Neural crest cell (in vitro differentiated cells): ENCODE data around the gene SNRNP35. TPM values are rescaled to one million over a fixed set of nuclear protein-coding genes. Genes with fewer than 3 reads are reported as not detected.
"Not testable (repeated sequence)": the region's sequence is repeated elsewhere in the genome, so short reads cannot be mapped to it uniquely, and the experiment has no call there.

Experiments
- DNase-seq: peaks from one replicate; pipeline ENCODE4 v3.0.0; 2021; ENCODE audit warnings: low read depth, mixed read lengths, low spot score
- H3K27ac Mint-ChIP-seq: one replicate; pipeline ENCODE4 v1.8.0; 2021; ENCODE audit warnings: mild to moderate bottlenecking, mixed read lengths; ENCODE audit not compliant: unreplicated experiment
- H3K27me3 Mint-ChIP-seq: 2 replicates; pipeline ENCODE4 v1.8.0; 2021; ENCODE audit warnings: low read depth, mild to moderate bottlenecking, mixed read lengths
- H3K36me3 Mint-ChIP-seq: 2 replicates; pipeline ENCODE4 v1.8.0; 2021; ENCODE audit warnings: low read depth, mild to moderate bottlenecking, mixed read lengths
- H3K4me1 Mint-ChIP-seq: 2 replicates; pipeline ENCODE4 v1.8.0; 2021; ENCODE audit warnings: mixed read lengths
- H3K4me3 Mint-ChIP-seq: one replicate; pipeline ENCODE4 v1.8.0; 2021; ENCODE audit warnings: mild to moderate bottlenecking, mixed read lengths
- H3K9me3 Mint-ChIP-seq: 2 replicates; pipeline ENCODE4 v1.8.0; 2021; ENCODE audit warnings: mixed read lengths
- CTCF ChIP-seq: fragments of 200-600 bp; sonication (generic); conservative IDR thresholded peaks from 2 replicates; pipeline ENCODE4 v1.5.0; 2021; ENCODE audit warnings: antibody characterized with exemption, mild to moderate bottlenecking
- total RNA-seq: library from RNA; stranded (reverse); gene quantifications from 2 replicates; pipeline ENCODE4 v1.2.1, GENCODE V29; 2021

The SNRNP35 gene
- total RNA-seq, 1 donor from 2014 or later, result 25.1 TPM

GRCh38 chr12:123428591-123428990 lies 29.3 kb upstream of the SNRNP35 start:
- Mint-ChIP-seq H3K4me1 (no peaks in the 10 kb centered on the region), H3K36me3 (peaks cover 2% of the 10 kb centered on the region), H3K27me3 (no peaks in the 10 kb centered on the region), H3K27ac (no peak overlapping the region), H3K4me3 (no peak overlapping the region), H3K9me3 (no peaks in the 10 kb centered on the region)
- TF ChIP-seq CTCF, result no peak
- DNase-seq, result no peak

GRCh38 chr12:123429101-123429500 lies 28.8 kb upstream of the SNRNP35 start:
- H3K36me3 Mint-ChIP-seq, H3K4me3 Mint-ChIP-seq, H3K4me1 Mint-ChIP-seq, DNase-seq, H3K27ac Mint-ChIP-seq, H3K27me3 Mint-ChIP-seq, H3K9me3 Mint-ChIP-seq: not testable (repeated sequence)

- H3K36me3 Mint-ChIP-seq, H3K27ac Mint-ChIP-seq, H3K27me3 Mint-ChIP-seq, H3K4me1 Mint-ChIP-seq, DNase-seq, H3K9me3 Mint-ChIP-seq: not testable (repeated sequence)
- H3K4me3 Mint-ChIP-seq, result peak overlapping the region; percentile 8
Observed at GRCh38 chr12:123431951-123432817, 25.8 kb upstream of the SNRNP35 start.

GRCh38 chr12:123433615-123434014 lies 24.3 kb upstream of the SNRNP35 start:
- Mint-ChIP-seq H3K27ac (no peak overlapping the region), H3K9me3 (no peaks in the 10 kb centered on the region), H3K4me1 (no peaks in the 10 kb centered on the region), H3K4me3 (peak overlapping the region; percentile 9), H3K27me3 (peaks cover 5% of the 10 kb centered on the region), H3K36me3 (no peaks in the 10 kb centered on the region)
- no peak for DNase-seq
- no peak for TF ChIP-seq CTCF

- Mint-ChIP-seq H3K27me3 (peaks cover 5% of the 10 kb centered on the region), H3K27ac (no peak overlapping the region), H3K4me3 (peak overlapping the region; percentile 92), H3K36me3 (no peaks in the 10 kb centered on the region), H3K9me3 (no peaks in the 10 kb centered on the region), H3K4me1 (no peaks in the 10 kb centered on the region)
- TF ChIP-seq CTCF, result no peak
- DNase-seq, result no peak
Observed at GRCh38 chr12:123435636-123436016, 22.3 kb upstream of the SNRNP35 start.

- Mint-ChIP-seq H3K36me3 (no peaks in the 10 kb centered on the region), H3K27me3 (peaks cover 5% of the 10 kb centered on the region), H3K27ac (no peak within 1 kb of the TSS), H3K4me1 (no peaks in the 10 kb centered on the region), H3K9me3 (no peaks in the 10 kb centered on the region), H3K4me3 (peak within 1 kb of the TSS; percentile 92)
- TF ChIP-seq CTCF, result no peak
- DNase-seq, result peak; percentile 75
Observed at GRCh38 chr12:123436017-123436964, 21.6 kb upstream of the SNRNP35 start, which contains the start of gene RILPL2. TSS of gene RILPL2 (minus strand) at chr12:123436684. CDS start at chr12:123436420, 264 bp downstream.
